HEK293 (cell line): ENCODE data around the gene IZUMO1R.

Experiments
- CTCF ChIA-PET: fragments of 350-600 bp; formaldehyde crosslinking; extraction: SDS; loops from one replicate; lab custom pipeline; 2021; ENCODE audit warnings: antibody characterized with exemption; lab: Yijun Ruan, JAX
- POLR2A ChIA-PET: fragments of 300-600 bp; formaldehyde crosslinking; extraction: SDS; loops from one replicate; lab custom pipeline; 2020; ENCODE audit warnings: antibody characterized with exemption, inconsistent platforms; lab: Yijun Ruan, JAX
- H3K27ac ChIP-seq: fragments of 200-500 bp; sonication (Bioruptor generic); 2 replicates; pipeline ENCODE4 v1.5.1; 2014; ENCODE audit warnings: low read depth, low read length, control low read depth, inconsistent platforms; ENCODE audit errors: extremely low read depth
- H3K36me3 ChIP-seq, 2 experiments: fragments of 200-500 bp in 1 of 2; sonication (Bioruptor generic) in 1 of 2; 1 replicate in 1 of 2; 2 replicates in 1 of 2; pipeline ENCODE4 v1.5.1; 2014 to 2017; ENCODE audit warnings: inconsistent platforms in 2 of 2, low read length in 2 of 2; ENCODE audit not compliant: control insufficient read depth in 2 of 2, insufficient read depth in 1 of 2
- H3K4me1 ChIP-seq: fragments of 200-500 bp; sonication (Bioruptor generic); 2 replicates; pipeline ENCODE4 v1.5.1; 2014; ENCODE audit warnings: mild to moderate bottlenecking, low read length, inconsistent platforms; ENCODE audit not compliant: control insufficient read depth, insufficient read depth
- H3K4me3 ChIP-seq: 2 replicates; pipeline ENCODE4 v1.5.1; 2011; ENCODE audit warnings: low read depth, mild to moderate bottlenecking, control low read depth, low read length, moderate library complexity
- H3K9me3 ChIP-seq: fragments of 200-500 bp; sonication (Bioruptor generic); 2 replicates; pipeline ENCODE4 v1.5.1; 2014; ENCODE audit warnings: low read depth, low read length, inconsistent platforms; ENCODE audit not compliant: control insufficient read depth, insufficient read depth
- KLF17 ChIP-seq: fragments of 450-650 bp; formaldehyde crosslinking; IDR thresholded peaks from 2 replicates; pipeline ENCODE4 v1.5.1; 2016; ENCODE audit warnings: missing biosample characterization, missing genetic modification characterization
- KLF8 ChIP-seq: fragments of 450-650 bp; formaldehyde crosslinking; IDR thresholded peaks from 2 replicates; pipeline ENCODE4 v1.5.1; 2016; ENCODE audit warnings: missing biosample characterization, missing genetic modification characterization
- MEIS1 ChIP-seq: sonication (generic); formaldehyde crosslinking; IDR thresholded peaks from 2 replicates; pipeline ENCODE4 v1.8.1; 2022; ENCODE audit warnings: missing genetic modification reagents, mild to moderate bottlenecking, borderline replicate concordance
- PRDM2 ChIP-seq: fragments of 450-650 bp; formaldehyde crosslinking; IDR thresholded peaks from 2 replicates; pipeline ENCODE4 v1.5.1; 2016; ENCODE audit warnings: missing biosample characterization, missing genetic modification characterization, borderline replicate concordance
- SP2 ChIP-seq: fragments of 450-650 bp; formaldehyde crosslinking; IDR thresholded peaks from 2 replicates; pipeline ENCODE4 v1.5.1; 2016; ENCODE audit warnings: missing biosample characterization, missing genetic modification characterization
- ZFP3 ChIP-seq: fragments of 450-650 bp; formaldehyde crosslinking; IDR thresholded peaks from 2 replicates; pipeline ENCODE4 v1.5.1; 2016; ENCODE audit warnings: low read depth, missing biosample characterization, missing genetic modification characterization
- ZNF132 ChIP-seq: fragments of 450-650 bp; formaldehyde crosslinking; IDR thresholded peaks from 2 replicates; pipeline ENCODE4 v1.5.1; 2017; ENCODE audit warnings: missing biosample characterization, missing genetic modification characterization, borderline replicate concordance
- ZNF16 ChIP-seq: fragments of 450-650 bp; formaldehyde crosslinking; IDR thresholded peaks from 2 replicates; pipeline ENCODE4 v1.5.1; 2016; ENCODE audit warnings: low read depth, missing biosample characterization, missing genetic modification characterization
- ZNF302 ChIP-seq: fragments of 450-650 bp; formaldehyde crosslinking; IDR thresholded peaks from 2 replicates; pipeline ENCODE4 v1.5.1; 2016; ENCODE audit warnings: missing biosample characterization, missing genetic modification characterization, low read depth
- ZNF398 ChIP-seq: fragments of 450-650 bp; formaldehyde crosslinking; IDR thresholded peaks from 2 replicates; pipeline ENCODE4 v1.5.1; 2017; ENCODE audit warnings: missing biosample characterization, missing genetic modification characterization
- ZNF488 ChIP-seq: fragments of 450-650 bp; formaldehyde crosslinking; IDR thresholded peaks from 2 replicates; pipeline ENCODE4 v1.5.1; 2016; ENCODE audit warnings: missing biosample characterization, missing genetic modification characterization
- ZNF510 ChIP-seq: fragments of 450-650 bp; formaldehyde crosslinking; IDR thresholded peaks from 2 replicates; pipeline ENCODE4 v1.5.1; 2018; ENCODE audit warnings: mild to moderate bottlenecking, missing genetic modification characterization, missing biosample characterization; ENCODE audit not compliant: insufficient replicate concordance
- ZNF518A ChIP-seq: fragments of 450-650 bp; formaldehyde crosslinking; conservative IDR thresholded peaks from 2 replicates; pipeline ENCODE4 v1.5.1; 2016; ENCODE audit warnings: low read depth, missing biosample characterization, missing genetic modification characterization
- ZNF596 ChIP-seq: fragments of 450-650 bp; IDR thresholded peaks from 2 replicates; pipeline ENCODE4 v1.5.0; 2018; ENCODE audit warnings: missing biosample characterization, mild to moderate bottlenecking, missing genetic modification characterization, moderate library complexity
- ZNF621 ChIP-seq: fragments of 450-650 bp; formaldehyde crosslinking; IDR thresholded peaks from 2 replicates; pipeline ENCODE4 v1.5.1; 2017; ENCODE audit warnings: missing biosample characterization, missing genetic modification characterization
- ZNF670 ChIP-seq: fragments of 450-650 bp; formaldehyde crosslinking; IDR thresholded peaks from 2 replicates; pipeline ENCODE4 v1.5.1; 2016; ENCODE audit warnings: missing biosample characterization, missing genetic modification characterization, low read depth
- ZNF704 ChIP-seq: fragments of 450-650 bp; formaldehyde crosslinking; IDR thresholded peaks from 2 replicates; pipeline ENCODE4 v1.5.1; 2016; ENCODE audit warnings: missing biosample characterization, missing genetic modification characterization
- ZNF777 ChIP-seq: fragments of 450-650 bp; formaldehyde crosslinking; IDR thresholded peaks from 2 replicates; pipeline ENCODE4 v1.5.1; 2017; ENCODE audit warnings: missing biosample characterization, missing genetic modification characterization, borderline replicate concordance
- TF ChIP-seq, protein P1 (sequence below): fragments of 450-650 bp; formaldehyde crosslinking; IDR thresholded peaks from 2 replicates; pipeline ENCODE4 v1.5.1; 2016; ENCODE audit warnings: missing biosample characterization, missing genetic modification characterization, borderline replicate concordance

IZUMO1R gene

DNA sequence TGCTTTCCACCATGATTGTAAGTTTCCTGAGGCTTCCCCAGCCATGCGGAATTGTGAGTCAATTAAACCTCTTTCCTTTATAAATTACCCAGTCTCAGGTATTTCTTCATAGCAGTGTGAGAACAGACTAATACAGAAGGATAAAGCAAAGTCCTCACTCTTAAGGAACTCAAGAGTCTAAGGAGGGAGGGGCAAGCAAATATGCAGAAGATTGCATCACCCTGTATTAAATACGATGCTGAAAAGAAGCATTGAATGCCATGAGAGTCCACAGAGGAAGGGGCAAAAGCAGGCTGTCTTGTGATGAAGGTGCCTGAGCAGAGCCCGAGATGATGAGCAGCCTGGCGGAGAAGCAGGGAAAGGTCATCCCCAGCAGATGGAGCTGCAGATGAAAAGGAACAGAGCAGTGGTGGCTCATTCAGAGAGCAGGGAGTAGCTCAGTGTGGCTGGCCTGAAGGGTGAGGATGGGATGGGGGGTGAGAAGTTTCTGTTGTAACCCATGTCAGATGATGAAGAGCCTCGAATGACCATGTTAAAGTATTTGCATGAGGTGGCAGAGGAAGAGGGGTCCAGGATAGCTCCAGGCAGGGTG, 6.3 kb upstream of the IZUMO1R start:
- Histone ChIP-seq H3K4me1 (no peaks in the 10 kb centered on the region), H3K4me3 (no peak overlapping the region), H3K9me3 (no peaks in the 10 kb centered on the region), H3K27ac (no peak overlapping the region), H3K36me3 (no peaks in the 10 kb centered on the region)
- POLR2A ChIA-PET = no interaction called here
- CTCF ChIA-PET = interaction anchor here (0.6 kb wide), 1 partner anchor 42 kb away, joined by 3 read pairs; no protein-coding TSS in a partner anchor
- TF ChIP-seq SP2 (tag by site-specific recombination) (no peak), KLF8 (tag by site-specific recombination) (no peak), ZNF510 (no peak), ZNF398 (tag by site-specific recombination) (no peak), ZNF518A (tag by site-specific recombination) (no peak), ZNF777 (no peak), ZNF621 (tag by site-specific recombination) (no peak), ZNF488 (tag by site-specific recombination) (no peak), PRDM2 (no peak), ZNF302 (tag by site-specific recombination) (no peak), KLF17 (tag by site-specific recombination) (no peak), ZNF670 (no peak), ZNF16 (tag by site-specific recombination) (no peak), ZFP3 (tag by site-specific recombination) (no peak), ZNF132 (tag by site-specific recombination) (no peak), ZNF596 (no peak), ZNF704 (tag by site-specific recombination) (no peak), MEIS1 (CRISPR knock-in tag) (no peak)
- TF ChIP-seq, protein P1, sequence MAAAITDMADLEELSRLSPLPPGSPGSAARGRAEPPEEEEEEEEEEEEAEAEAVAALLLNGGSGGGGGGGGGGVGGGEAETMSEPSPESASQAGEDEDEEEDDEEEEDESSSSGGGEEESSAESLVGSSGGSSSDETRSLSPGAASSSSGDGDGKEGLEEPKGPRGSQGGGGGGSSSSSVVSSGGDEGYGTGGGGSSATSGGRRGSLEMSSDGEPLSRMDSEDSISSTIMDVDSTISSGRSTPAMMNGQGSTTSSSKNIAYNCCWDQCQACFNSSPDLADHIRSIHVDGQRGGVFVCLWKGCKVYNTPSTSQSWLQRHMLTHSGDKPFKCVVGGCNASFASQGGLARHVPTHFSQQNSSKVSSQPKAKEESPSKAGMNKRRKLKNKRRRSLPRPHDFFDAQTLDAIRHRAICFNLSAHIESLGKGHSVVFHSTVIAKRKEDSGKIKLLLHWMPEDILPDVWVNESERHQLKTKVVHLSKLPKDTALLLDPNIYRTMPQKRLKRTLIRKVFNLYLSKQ (tag by site-specific recombination) = no peak
